ENCODE results near the gene ATP1B1.

DNA sequence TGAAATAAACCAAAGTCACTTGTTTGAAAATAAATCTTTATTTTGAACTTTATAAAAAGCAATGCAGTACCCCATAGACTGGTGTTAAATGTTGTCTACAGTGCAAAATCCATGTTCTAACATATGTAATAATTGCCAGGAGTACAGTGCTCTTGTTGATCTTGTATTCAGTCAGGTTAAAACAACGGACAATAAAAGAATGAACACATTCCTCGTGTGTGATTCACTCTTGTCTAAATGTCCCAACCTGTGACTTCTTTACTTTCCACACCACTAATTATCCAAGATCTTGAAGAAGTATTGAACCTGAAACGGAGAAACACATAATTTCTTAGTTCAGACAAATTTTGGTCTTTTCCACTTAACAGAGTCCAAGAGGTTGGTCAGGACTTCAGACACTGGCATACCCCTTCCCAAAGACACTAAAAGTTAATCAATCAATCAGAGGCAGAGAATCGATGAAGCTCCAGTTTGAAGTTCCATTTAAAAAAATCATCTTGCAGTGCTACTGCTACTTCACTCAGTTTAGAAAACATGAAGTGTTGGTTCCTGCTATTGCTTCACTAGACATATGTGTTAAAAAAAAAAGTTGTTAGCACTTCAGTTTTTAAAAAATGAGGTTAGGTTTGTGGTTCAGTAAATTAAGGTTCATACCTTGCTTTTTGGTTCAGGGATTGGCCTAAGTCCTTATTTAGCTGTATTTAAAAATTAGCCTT lies 26.2 kb downstream of the ATP1B1 start:
- TF ChIP-seq, protein P1, sequence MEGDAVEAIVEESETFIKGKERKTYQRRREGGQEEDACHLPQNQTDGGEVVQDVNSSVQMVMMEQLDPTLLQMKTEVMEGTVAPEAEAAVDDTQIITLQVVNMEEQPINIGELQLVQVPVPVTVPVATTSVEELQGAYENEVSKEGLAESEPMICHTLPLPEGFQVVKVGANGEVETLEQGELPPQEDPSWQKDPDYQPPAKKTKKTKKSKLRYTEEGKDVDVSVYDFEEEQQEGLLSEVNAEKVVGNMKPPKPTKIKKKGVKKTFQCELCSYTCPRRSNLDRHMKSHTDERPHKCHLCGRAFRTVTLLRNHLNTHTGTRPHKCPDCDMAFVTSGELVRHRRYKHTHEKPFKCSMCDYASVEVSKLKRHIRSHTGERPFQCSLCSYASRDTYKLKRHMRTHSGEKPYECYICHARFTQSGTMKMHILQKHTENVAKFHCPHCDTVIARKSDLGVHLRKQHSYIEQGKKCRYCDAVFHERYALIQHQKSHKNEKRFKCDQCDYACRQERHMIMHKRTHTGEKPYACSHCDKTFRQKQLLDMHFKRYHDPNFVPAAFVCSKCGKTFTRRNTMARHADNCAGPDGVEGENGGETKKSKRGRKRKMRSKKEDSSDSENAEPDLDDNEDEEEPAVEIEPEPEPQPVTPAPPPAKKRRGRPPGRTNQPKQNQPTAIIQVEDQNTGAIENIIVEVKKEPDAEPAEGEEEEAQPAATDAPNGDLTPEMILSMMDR (conservative IDR thresholded peaks at IDR 0.05; ENCODE audit: low read depth in 2 of 2): no peak
- TF ChIP-seq EZH2 (IDR thresholded peaks at IDR 0.05; ENCODE audit: low read depth, unreplicated experiment): no peak
- no peak for TF ChIP-seq EZH2phosphoT487 (IDR thresholded peaks at IDR 0.05; ENCODE audit: unreplicated experiment)
- no peak for TF ChIP-seq ZNF331 (CRISPR knock-in tag; IDR thresholded peaks at IDR 0.05; ENCODE audit: low read depth)
- no peak for TF ChIP-seq POLR2AphosphoS5 (IDR thresholded peaks at IDR 0.05; ENCODE audit: low read depth)
- TF ChIP-seq JUNB (IDR thresholded peaks at IDR 0.05; ENCODE audit: unreplicated experiment): no peak
- TF ChIP-seq, protein P2, sequence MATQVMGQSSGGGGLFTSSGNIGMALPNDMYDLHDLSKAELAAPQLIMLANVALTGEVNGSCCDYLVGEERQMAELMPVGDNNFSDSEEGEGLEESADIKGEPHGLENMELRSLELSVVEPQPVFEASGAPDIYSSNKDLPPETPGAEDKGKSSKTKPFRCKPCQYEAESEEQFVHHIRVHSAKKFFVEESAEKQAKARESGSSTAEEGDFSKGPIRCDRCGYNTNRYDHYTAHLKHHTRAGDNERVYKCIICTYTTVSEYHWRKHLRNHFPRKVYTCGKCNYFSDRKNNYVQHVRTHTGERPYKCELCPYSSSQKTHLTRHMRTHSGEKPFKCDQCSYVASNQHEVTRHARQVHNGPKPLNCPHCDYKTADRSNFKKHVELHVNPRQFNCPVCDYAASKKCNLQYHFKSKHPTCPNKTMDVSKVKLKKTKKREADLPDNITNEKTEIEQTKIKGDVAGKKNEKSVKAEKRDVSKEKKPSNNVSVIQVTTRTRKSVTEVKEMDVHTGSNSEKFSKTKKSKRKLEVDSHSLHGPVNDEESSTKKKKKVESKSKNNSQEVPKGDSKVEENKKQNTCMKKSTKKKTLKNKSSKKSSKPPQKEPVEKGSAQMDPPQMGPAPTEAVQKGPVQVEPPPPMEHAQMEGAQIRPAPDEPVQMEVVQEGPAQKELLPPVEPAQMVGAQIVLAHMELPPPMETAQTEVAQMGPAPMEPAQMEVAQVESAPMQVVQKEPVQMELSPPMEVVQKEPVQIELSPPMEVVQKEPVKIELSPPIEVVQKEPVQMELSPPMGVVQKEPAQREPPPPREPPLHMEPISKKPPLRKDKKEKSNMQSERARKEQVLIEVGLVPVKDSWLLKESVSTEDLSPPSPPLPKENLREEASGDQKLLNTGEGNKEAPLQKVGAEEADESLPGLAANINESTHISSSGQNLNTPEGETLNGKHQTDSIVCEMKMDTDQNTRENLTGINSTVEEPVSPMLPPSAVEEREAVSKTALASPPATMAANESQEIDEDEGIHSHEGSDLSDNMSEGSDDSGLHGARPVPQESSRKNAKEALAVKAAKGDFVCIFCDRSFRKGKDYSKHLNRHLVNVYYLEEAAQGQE (IDR thresholded peaks at IDR 0.05; ENCODE audit: unreplicated experiment): no peak
- TF ChIP-seq CREB1 (CRISPR knock-in tag; IDR thresholded peaks at IDR 0.05; ENCODE audit: low read depth): no peak
- TF ChIP-seq, protein P3, sequence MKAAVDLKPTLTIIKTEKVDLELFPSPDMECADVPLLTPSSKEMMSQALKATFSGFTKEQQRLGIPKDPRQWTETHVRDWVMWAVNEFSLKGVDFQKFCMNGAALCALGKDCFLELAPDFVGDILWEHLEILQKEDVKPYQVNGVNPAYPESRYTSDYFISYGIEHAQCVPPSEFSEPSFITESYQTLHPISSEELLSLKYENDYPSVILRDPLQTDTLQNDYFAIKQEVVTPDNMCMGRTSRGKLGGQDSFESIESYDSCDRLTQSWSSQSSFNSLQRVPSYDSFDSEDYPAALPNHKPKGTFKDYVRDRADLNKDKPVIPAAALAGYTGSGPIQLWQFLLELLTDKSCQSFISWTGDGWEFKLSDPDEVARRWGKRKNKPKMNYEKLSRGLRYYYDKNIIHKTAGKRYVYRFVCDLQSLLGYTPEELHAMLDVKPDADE (IDR thresholded peaks at IDR 0.05): no peak
- TF ChIP-seq NANOG (IDR thresholded peaks at IDR 0.05; ENCODE audit: borderline replicate concordance): no peak
- TF ChIP-seq STAT1 (IDR thresholded peaks at IDR 0.05; ENCODE audit: unreplicated experiment): no peak
- no peak for TF ChIP-seq ZNF114 (CRISPR knock-in tag; IDR thresholded peaks at IDR 0.05)

Measured in GM23338 (cell line).